Fibroblast of skin of scalp (primary cell): ENCODE results near the gene ABCG2.
"Not testable (repeated sequence)": the region's sequence is repeated elsewhere in the genome, so short reads cannot be mapped to it uniquely, and the experiment has no call there.

Experiments used
- DNase-seq: peaks from one replicate; pipeline ENCODE4 v3.0.0-alpha.2; 2013

ABCG2 gene

GRCh38 chr4:88109123-88109881 lies 49.1 kb downstream of the ABCG2 start:
- DNase-seq = no peak

- DNase-seq = peak; percentile 33
Observed at GRCh38 chr4:88108747-88109122, 49.7 kb downstream of the ABCG2 start.

GRCh38 chr4:88108108-88108465 lies 50.4 kb downstream of the ABCG2 start:
- DNase-seq = not testable (repeated sequence)

GRCh38 chr4:88107406-88108107 lies 50.9 kb downstream of the ABCG2 start:
- DNase-seq = peak; percentile 29

- DNase-seq = peak; percentile 43
Observed at GRCh38 chr4:88106205-88106604, 52.2 kb downstream of the ABCG2 start.

GRCh38 chr4:88104902-88105610 lies 53.4 kb downstream of the ABCG2 start:
- DNase-seq = peak; percentile 72

GRCh38 chr4:88102026-88102425 lies 56.4 kb downstream of the ABCG2 start:
- DNase-seq = no peak

GRCh38 chr4:88101165-88101564 lies 57.3 kb downstream of the ABCG2 start:
- no peak for DNase-seq

- no peak for DNase-seq
Observed at GRCh38 chr4:88098993-88099752, 59.3 kb downstream of the ABCG2 start.

GRCh38 chr4:88097781-88098180 lies 60.7 kb downstream of the ABCG2 start:
- DNase-seq = no peak

GRCh38 chr4:88097301-88097700 lies 61.1 kb downstream of the ABCG2 start:
- no peak for DNase-seq

GRCh38 chr4:88093874-88094273 lies 64.6 kb downstream of the ABCG2 start:
- DNase-seq = no peak

- no peak for DNase-seq
Observed at GRCh38 chr4:88091378-88091777, 67.1 kb downstream of the ABCG2 start.

GRCh38 chr4:88090898-88091297 lies 67.5 kb downstream of the ABCG2 start:
- no peak for DNase-seq

GRCh38 chr4:88087004-88087403 lies 71.4 kb downstream of the ABCG2 start:
- DNase-seq = no peak

- DNase-seq = no peak
Observed at GRCh38 chr4:88080626-88081025, 77.8 kb downstream of the ABCG2 start.

- no peak for DNase-seq
Observed at GRCh38 chr4:88078579-88078978, 79.9 kb downstream of the ABCG2 start.

- DNase-seq = no peak
Observed at GRCh38 chr4:88077911-88078524, 80.4 kb downstream of the ABCG2 start.

- peak; percentile 17 for DNase-seq
Observed at GRCh38 chr4:88075336-88075735, 83.1 kb downstream of the ABCG2 start.

- no peak for DNase-seq
Observed at GRCh38 chr4:88070031-88070430, 88.4 kb downstream of the ABCG2 start.

- DNase-seq = no peak
Observed at GRCh38 chr4:88064410-88064809, 94.0 kb downstream of the ABCG2 start.

GRCh38 chr4:88063634-88064296 lies 94.7 kb downstream of the ABCG2 start:
- no peak for DNase-seq
